GM12892 (cell line): ENCODE data around the gene REEP5.
"Not testable (repeated sequence)": the region's sequence is repeated elsewhere in the genome, so short reads cannot be mapped to it uniquely, and the experiment has no call there.

ENCODE experiments used
- DNase-seq: peaks from one replicate; pipeline ENCODE4 v3.0.0; 2011; ENCODE audit not compliant: insufficient read length
- FAIRE-seq: peaks from 2 replicates; lab custom pipeline; 2011; peaks lifted over from hg19 to GRCh38; lab: Jason Lieb, UNC
- POLR2A ChIP-seq: IDR thresholded peaks from 2 replicates; pipeline ENCODE4 v1.6.1; 2011; ENCODE audit warnings: low read depth, low read length, control low read depth
- POLR2AphosphoS5 ChIP-seq: IDR thresholded peaks from 2 replicates; pipeline ENCODE4 v1.6.1; 2011; ENCODE audit warnings: low read depth, low read length, control low read depth
- TAF1 ChIP-seq: IDR thresholded peaks from 2 replicates; pipeline ENCODE4 v1.6.1; 2011; ENCODE audit warnings: low read depth, mild to moderate bottlenecking, control low read depth, low read length, borderline replicate concordance

REEP5 gene

DNA sequence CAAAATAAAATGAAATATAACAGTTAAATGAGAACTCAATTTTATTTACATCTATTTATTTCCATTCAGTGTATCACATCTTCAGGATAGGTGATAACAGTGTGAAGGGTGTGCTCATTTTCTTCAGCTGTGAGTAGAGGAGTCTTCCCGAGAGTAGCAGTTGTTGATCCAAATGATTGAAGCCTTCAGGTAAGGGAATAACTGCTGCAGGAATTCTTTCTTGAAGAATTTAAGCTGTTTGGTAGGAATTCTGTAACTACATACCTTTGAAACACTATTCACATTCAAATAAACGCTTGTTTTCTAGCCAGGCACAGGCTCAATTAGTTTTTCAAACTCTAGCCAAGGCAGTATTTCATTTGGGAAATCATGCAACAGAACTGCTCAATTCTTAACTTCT, 45.7 kb downstream of the REEP5 start:
- FAIRE-seq (no peak), DNase-seq (no peak)
- TF ChIP-seq POLR2AphosphoS5 (no peak), POLR2A (no peak), TAF1 (no peak)

DNA sequence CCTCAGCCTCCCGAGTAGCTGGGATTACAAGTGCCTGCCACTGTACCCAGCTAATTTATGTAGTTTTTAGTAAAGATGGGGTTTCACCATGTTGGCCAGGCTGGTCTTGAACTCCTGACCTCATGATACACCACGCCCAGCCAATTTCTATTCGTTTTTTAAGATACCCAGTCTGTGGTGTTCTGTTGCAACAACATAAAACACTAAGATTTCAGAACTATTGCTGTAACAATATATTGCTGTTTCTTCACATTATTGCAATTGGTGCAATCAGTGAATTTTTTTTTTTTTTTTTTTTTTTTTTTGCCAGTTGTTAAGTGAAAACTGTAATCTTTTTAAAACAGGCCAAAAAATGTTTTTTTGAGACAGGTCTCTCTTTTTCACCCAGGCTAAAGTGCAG, 51.1 kb downstream of the REEP5 start:
- TF ChIP-seq POLR2AphosphoS5: no peak
- no peak for TF ChIP-seq TAF1
- no peak for TF ChIP-seq POLR2A
- DNase-seq: no peak
- FAIRE-seq: no peak

DNA sequence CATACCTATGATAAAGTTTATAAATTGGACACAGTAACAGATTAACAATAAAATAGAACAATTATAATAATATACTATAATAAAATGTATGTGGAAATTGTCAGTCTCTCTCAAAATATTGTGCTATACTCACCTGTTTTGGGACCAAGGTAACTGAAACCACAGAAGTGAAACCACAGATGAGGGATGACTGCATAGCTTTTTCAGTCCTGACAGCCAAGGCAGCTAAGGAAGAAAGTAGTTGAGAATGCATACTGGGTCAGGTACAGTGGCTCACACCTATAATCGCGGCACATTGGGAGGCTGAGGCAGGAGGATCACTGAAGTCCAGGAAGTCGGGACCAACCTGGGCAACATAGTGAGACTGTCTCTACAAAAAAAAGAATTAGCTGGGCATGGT, 52.1 kb downstream of the REEP5 start:
- FAIRE-seq: peak; percentile 24
- no peak for TF ChIP-seq TAF1
- TF ChIP-seq POLR2AphosphoS5: 0 out of 2 replicates have a peak, but pooled peaks have one; percentile 9
- TF ChIP-seq POLR2A: no peak
- DNase-seq: peak; percentile 6

DNA sequence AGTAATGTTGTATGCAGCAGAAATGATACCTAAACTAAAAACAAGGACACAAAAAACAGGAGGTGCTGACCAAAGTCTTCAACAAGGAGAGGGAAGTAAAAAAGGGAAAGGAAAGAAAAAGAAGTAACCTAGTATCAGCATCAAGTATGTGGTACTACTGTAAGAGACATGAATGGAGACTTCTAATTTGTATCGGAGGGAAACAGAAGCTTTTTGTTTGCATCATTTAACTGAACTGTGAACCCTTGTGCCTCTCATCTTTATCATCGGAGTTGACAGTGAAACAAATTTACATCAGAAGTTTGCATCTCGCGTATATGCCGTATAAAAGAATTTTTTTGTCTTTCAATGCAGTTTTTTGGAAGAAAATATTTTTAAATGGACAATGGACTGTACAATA, 54.6 kb downstream of the REEP5 start:
- no peak for TF ChIP-seq TAF1
- TF ChIP-seq POLR2A: no peak
- no peak for TF ChIP-seq POLR2AphosphoS5
- no peak for FAIRE-seq
- no peak for DNase-seq

DNA sequence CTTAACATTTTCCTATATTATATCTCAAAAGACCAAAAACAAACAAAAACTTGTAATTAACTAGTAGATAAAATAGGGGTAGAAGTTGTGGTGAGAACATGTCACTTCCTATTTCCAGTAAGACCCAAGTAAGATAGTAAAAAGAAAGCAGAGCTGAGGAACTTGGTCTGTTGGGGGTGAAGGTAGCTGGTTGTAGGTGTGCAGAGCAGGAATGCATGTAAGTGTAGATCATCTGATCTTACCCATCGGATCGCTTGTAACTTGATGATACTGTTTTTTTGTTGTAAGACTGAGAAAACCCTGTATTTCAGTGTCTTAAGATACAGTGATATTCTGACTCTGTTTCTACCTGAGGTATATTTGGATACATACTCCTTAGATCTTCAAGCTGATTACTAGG, 55.3 kb downstream of the REEP5 start:
- DNase-seq: no peak
- FAIRE-seq: no peak
- TF ChIP-seq POLR2A (no peak), TAF1 (no peak), POLR2AphosphoS5 (no peak)

DNA sequence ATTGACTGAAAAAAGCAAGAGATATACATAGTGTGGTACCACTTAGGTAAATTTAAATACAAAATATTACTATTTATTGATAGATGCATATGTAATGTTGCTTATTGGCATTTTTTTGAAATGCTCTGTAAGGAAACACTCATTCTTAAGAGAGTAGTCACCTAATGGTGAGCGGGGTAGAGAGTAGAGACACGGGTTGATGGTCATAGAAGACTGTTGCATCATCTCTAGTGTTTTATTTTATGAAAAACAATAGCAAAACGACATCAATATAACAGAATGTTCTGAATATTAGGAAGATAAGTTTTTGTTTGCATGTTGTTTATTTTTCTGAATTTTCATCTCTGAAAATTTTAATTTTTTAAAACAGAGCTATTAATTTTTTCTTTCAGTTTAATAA, 56.9 kb downstream of the REEP5 start:
- TF ChIP-seq POLR2AphosphoS5 (no peak), TAF1 (no peak), POLR2A (no peak)
- FAIRE-seq (no peak), DNase-seq (no peak)

DNA sequence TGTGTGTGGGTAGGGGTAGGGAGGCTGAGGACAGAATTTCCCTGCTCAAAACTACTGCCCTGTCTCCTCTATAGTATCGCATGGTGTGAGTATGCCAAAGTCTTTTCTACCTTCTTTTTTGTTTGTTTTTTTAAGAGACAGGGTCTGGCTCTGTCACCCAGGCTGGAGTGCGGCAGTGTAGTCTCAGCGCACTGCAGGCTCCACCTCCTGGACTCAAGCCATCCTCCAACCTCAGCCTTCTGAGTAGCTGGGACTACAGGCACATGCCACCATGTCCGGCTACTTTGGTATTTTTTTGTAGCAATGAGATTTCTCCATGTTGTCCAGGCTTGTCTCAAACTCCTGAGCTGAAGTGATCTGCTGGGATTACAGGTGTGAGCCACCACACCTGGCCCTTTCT, 58.5 kb downstream of the REEP5 start:
- DNase-seq (no peak), FAIRE-seq (no peak)
- TF ChIP-seq POLR2A: no peak
- no peak for TF ChIP-seq POLR2AphosphoS5
- TF ChIP-seq TAF1: no peak

DNA sequence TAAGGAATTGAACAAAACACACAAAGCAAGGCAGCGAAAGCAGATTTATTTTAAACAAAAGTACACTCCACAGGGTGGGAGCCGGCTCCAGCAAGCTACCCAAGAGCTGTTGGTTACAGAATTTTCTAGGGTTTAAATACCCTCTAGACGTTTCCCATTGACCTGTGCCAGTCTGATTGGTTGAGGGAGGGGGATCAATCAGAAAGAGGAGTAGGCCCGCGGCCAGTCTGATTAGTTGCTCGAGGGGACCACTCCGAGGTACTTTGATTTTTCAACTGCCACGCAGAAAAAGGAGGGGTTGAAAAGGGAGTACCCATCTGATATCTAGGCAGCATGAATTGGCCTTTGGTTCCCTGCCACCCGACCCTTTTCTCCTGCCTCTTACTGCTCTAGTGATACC, 59.9 kb downstream of the REEP5 start:
- DNase-seq (no peak), FAIRE-seq (no peak)
- TF ChIP-seq TAF1 (no peak), POLR2A (no peak), POLR2AphosphoS5 (no peak)

DNA sequence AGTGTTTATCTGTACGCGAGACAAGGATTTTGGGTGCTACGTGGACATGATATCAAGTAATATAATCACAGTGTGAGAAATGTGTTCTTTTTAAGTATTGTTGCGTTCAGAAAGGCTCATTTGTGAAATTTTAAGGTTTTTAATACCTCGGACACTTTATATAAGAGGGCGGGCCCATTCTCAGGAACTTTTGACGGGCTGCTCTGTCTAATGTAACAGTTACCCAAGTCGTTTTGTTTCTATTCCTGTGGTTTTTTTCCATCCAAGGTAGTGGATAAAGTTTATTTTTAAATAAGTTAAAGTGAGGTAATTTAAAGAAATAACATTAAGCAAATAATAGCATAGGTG, 60.4 kb downstream of the REEP5 start:
- no peak for FAIRE-seq
- TF ChIP-seq POLR2A (no peak), TAF1 (no peak), POLR2AphosphoS5 (no peak)

DNA sequence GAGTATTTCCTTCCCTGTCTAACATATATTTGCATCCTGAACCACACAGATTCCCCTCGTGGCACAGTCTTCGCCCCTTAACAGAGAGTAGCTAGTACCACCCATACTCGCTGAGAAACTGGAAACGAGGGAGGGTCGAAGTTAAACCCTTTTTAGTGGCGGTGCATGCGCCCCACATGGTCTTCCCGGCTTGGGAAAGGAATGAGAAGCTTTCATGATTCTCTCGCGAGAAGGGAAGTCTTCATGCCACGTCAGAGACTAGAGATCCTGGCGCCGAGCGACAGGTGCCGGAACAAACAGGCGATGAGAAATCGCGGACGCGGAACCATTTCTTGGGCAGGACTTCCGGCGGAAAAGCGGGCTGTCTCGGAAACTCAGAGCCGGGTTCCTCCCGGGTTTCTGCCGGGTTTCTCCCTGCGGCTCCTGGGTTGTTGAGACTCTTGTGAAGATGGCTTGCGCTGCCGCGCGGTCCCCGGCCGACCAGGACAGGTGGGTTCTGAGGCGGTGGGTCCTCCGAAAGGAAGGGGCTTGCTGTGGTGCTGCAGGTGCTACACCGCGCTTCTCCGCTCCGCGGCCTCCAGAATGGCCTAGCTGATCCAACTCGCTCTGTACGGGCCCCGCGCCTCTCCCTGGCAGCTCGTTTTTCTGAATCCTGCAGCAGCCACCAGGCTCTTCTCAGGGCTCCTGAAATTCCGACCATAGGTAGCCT, 60.9 kb downstream of the REEP5 start, which contains the start of gene SRP19:
SRP19 (plus strand) TSS at position 359 of the 709 bp plus-strand sequence; CDS start at position 449, 90 bp downstream.
- DNase-seq: peak; percentile 87
- FAIRE-seq: peak; percentile 96
- TF ChIP-seq POLR2AphosphoS5: peak; percentile 84
- peak; percentile 83 for TF ChIP-seq TAF1
- TF ChIP-seq POLR2A: peak; percentile 81

More for the DNA sequence above, 60.4 kb downstream of the REEP5 start:
- DNase-seq: no peak

DNA sequence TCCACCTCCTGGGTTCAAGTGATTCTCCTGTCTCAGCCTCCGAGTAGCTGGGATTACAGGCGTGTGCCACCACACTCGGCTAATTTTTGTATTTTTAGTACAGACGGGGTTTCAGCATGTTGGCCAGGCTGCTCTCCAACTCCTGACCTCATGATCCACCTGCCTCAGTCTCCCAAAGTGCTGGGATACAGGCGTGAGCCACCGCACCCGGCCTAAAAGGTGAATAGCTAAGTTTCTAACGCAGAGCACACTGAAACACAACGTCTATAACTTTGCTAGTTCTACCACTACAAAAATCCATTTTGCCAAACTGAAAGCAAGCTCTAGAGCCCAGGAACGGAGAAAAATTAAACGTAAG, 61.5 kb downstream of the REEP5 start:
- FAIRE-seq, DNase-seq: not testable (repeated sequence)

DNA sequence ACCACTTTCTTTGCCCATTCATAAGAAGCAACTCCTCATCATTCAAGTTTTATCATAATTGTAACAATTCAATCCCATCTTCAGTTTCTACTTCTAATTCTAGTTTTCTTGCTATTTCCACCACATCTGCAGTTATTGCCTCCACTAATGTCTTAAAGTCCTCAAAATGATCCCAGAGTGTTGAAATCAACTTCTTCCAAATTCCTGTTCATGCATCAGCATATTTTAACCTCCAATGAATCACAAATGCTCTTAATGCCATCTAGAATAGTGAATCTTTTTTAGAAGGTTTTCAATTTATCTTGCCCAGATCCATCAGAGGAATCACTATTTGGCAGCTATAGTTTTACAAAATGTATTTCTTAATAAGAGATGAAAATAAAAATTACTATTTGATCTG, 64.2 kb downstream of the REEP5 start:
- no peak for FAIRE-seq
- no peak for DNase-seq
- TF ChIP-seq POLR2AphosphoS5 (no peak), TAF1 (no peak), POLR2A (no peak)

DNA sequence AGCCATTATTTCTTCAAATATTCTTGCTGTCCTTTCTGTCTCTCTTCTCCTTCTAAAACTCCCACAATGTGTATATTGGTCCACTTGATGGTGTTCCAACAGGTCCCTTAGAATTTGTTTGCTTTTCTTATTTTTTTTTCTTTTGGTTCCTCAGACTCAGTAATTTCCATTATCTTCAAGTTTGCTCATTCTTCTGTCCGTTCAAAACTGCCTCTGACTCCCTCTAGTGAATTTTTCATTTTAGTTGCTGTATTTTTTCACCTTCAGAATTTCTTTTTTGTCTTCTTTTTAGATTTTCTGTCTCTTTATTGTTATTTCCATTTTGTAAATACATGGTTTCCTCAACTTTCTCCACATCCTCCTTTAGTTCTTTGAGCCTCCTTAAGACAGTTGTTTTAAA, 67.4 kb downstream of the REEP5 start:
- FAIRE-seq (no peak), DNase-seq (no peak)
- TF ChIP-seq TAF1 (no peak), POLR2A (no peak), POLR2AphosphoS5 (no peak)
